Measurements from ENCODE around the gene CD38. TPM values are rescaled to one million over a fixed set of nuclear protein-coding genes. Genes with fewer than 3 reads are reported as not detected.

The CD38 gene
- total RNA-seq, 4 donors from 2014 or later, result 7.3 to 13.9 (median 9.2) TPM

DNA sequence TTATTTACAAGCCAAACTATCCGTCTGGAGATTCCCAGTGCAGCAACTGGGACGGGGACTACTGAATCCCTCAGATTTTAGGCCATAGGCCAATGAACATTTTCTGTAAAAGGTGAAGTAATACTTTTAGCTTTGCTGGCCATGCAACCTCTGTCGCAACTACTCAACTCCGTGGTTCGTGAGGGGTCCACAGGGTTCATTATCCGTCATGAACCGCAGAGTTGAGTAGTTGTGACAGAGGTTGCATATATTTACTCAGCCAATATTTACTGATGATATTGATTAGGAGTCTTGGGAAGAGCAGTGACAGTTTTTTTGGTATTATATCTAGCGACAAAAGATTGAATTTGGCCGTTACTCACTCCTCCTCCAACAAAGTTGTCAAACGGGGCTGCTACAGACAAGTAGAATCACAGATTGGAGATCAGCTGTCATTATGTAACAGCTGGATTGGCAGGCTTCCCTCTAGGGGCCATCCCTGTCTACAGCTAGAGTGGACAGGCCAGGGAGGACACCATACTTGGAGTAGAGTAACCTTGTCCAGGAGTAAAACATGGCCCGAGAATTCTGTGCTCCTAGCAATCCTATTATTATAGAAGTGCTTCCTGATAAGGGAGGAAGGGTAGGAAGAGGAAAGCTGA lies 37.2 kb upstream of the CD38 start:
- TF ChIP-seq, protein P1, sequence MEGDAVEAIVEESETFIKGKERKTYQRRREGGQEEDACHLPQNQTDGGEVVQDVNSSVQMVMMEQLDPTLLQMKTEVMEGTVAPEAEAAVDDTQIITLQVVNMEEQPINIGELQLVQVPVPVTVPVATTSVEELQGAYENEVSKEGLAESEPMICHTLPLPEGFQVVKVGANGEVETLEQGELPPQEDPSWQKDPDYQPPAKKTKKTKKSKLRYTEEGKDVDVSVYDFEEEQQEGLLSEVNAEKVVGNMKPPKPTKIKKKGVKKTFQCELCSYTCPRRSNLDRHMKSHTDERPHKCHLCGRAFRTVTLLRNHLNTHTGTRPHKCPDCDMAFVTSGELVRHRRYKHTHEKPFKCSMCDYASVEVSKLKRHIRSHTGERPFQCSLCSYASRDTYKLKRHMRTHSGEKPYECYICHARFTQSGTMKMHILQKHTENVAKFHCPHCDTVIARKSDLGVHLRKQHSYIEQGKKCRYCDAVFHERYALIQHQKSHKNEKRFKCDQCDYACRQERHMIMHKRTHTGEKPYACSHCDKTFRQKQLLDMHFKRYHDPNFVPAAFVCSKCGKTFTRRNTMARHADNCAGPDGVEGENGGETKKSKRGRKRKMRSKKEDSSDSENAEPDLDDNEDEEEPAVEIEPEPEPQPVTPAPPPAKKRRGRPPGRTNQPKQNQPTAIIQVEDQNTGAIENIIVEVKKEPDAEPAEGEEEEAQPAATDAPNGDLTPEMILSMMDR (IDR thresholded peaks at IDR 0.05), result no peak
- no peak for DNase-seq (ENCODE audit: low spot score)
- ATAC-seq (ENCODE audit: low FRiP score), result no peak

DNA sequence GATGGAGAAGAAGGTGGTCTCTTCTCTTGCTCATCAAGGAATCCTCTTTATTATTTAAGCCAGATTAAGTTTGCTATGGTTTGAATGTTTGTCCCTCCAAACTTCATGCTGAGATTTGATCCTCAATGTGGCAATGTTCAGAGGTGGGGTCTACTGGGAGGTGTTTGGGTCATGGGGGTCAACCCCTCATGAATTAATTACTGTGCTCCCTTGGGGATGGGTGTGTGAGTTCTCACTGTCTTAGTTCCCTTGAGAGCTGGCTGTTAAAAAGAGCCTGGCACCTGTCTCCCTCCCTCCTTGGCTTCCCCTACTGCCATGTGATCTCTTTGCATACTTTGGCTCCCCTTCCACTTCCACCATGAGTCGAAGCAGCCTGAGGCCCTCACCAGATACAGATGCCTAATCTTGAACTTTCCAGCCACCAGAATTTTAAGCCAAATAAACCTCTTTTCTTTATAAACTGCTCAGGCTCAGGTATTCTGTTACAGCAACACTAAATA lies 36.0 kb upstream of the CD38 start:
- DNase-seq (ENCODE audit: low spot score), result no peak
- no peak for ATAC-seq (ENCODE audit: low FRiP score)
- TF ChIP-seq, protein P1 (IDR thresholded peaks at IDR 0.05), result no peak

DNA sequence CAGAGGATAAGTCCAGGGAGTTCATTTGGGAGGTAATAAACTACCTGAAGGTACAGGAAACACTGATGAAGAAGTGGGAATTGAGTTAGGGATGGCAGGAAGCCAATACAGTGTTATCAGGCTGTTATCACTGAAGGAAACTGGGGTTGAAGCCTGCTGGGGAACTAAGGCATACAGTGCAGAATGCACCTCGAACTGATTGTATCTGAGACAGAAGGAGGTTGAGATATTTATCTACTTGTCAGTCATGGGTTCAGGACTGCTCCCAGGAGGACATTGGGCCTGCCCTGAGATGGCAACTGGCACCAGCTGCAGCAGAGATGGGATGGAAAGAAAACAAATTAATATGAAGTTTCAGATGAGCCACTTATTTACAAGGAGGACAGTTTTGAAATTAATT lies 35.5 kb upstream of the CD38 start:
- ATAC-seq (ENCODE audit: low FRiP score), result no peak

GRCh38 chr4:15744016-15744545 lies 34.0 kb upstream of the CD38 start:
- DNase-seq (ENCODE audit: low spot score) (no peak), ATAC-seq (ENCODE audit: low FRiP score) (no peak)
- TF ChIP-seq, protein P1 (IDR thresholded peaks at IDR 0.05), result no peak

More for the DNA sequence above, 35.5 kb upstream of the CD38 start:
- TF ChIP-seq, protein P1 (IDR thresholded peaks at IDR 0.05), result no peak
- no peak for DNase-seq (ENCODE audit: low spot score)

DNA sequence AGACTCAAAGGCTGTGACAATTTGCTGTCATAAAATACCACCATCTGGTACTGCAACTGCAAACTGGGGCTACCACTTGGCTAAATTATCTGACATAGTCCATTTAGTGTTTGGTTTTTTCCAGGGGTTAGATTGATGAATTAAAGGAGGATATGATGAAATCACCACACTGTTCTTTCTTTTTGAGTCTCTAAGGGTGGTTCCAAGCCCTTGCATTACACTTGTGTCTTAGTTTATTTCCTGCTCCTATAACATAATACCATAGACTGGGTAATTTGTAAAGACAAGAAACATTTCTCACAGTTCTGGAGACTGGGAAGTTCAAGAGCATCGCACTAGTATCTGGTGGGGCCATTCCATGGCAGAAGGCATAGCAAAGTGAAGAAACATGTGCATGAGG lies 32.0 kb upstream of the CD38 start:
- TF ChIP-seq, protein P1 (IDR thresholded peaks at IDR 0.05), result no peak
- ATAC-seq (ENCODE audit: low FRiP score) (no peak), DNase-seq (ENCODE audit: low spot score) (no peak)

DNA sequence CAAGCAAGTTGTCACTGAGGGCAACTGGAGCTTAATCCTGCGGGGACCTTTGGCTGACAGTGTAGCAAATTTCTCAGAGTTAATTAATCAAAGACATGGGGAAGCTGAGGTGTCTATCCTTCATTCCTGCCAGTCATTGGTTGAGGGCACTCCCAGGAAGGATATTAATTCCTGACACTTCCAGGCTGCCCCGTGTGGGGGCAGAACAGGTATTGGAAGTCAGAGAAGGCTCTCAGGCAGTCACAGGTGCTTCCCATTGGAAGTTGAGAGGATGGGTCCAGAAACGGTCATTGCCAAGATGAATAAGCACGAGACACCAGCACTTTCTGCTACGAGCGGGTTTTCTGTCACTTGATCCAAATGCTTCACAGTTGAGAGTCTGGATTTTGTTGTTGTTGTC lies 29.1 kb upstream of the CD38 start:
- TF ChIP-seq, protein P1 (IDR thresholded peaks at IDR 0.05), result no peak
- DNase-seq (ENCODE audit: low spot score) (no peak), ATAC-seq (ENCODE audit: low FRiP score) (no peak)

GRCh38 chr4:15751153-15751552 lies 27.0 kb upstream of the CD38 start:
- ATAC-seq (ENCODE audit: low FRiP score) (no peak), DNase-seq (ENCODE audit: low spot score) (no peak)
- TF ChIP-seq, protein P1 (IDR thresholded peaks at IDR 0.05), result no peak
